ENCODE results near the gene MTSS2.

The MTSS2 gene, protein sequence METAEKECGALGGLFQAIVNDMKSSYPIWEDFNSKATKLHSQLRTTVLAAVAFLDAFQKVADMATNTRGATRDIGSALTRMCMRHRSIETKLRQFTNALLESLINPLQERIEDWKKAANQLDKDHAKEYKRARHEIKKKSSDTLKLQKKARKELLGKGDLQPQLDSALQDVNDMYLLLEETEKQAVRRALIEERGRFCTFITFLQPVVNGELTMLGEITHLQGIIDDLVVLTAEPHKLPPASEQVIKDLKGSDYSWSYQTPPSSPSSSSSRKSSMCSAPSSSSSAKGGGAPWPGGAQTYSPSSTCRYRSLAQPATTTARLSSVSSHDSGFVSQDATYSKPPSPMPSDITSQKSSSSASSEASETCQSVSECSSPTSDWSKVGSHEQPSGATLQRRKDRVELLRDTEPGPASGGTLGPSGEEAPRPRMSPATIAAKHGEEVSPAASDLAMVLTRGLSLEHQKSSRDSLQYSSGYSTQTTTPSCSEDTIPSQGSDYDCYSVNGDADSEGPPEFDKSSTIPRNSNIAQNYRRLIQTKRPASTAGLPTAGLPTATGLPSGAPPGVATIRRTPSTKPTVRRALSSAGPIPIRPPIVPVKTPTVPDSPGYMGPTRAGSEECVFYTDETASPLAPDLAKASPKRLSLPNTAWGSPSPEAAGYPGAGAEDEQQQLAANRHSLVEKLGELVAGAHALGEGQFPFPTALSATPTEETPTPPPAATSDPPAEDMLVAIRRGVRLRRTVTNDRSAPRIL

DNA sequence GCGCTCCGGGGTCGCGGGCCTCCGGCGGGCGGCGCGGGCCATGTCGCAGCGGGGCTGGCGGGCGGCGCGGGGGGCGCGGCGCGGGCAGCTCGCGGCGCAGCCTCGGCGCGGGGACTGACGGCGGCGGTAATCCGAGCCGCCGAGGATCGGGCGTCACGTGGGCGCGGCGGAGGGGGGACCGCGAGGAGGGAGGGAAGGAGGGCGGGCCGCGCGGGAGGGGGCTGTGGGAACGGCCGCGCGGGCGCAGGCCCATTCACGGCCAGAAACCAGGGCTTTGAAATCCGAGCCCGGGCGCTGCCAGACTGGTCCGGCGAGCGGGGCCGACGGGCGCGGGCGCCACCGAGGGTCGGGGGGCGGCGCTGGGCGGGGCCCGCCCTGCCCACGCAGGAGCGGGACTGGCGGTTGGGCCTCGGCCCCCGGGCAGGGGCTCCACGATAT is at the start of gene MTSS2:
Gene MTSS2, minus strand, starts transcription at position 116 of the 438 bp plus-strand sequence. CDS start 262 bp downstream, outside the sequence.
- H3K4me3 ChIP-seq (ENCODE audit: low read depth, low read length): peak within 1 kb of the TSS; percentile 58
- H3K36me3 ChIP-seq (ENCODE audit: control insufficient read depth in 2 of 2, insufficient read depth in 1 of 2, low read length in 2 of 2): peaks cover 0 to 16% of the 10 kb centered on the region in 2 experiments; a peak in 1 of 3 replicates
- TF ChIP-seq KLF9 (tag by site-specific recombination; IDR thresholded peaks at IDR 0.05; ENCODE audit: low read depth): peak; percentile 70
- 0 out of 2 replicates have a peak, but pooled peaks have one; percentile 23 for TF ChIP-seq TCF7L2 (IDR thresholded peaks at IDR 0.05; ENCODE audit: borderline replicate concordance, low read depth, low read length)
- no peak for TF ChIP-seq ZNF514 (tag by site-specific recombination; IDR thresholded peaks at IDR 0.05)
- TF ChIP-seq KLF8 (tag by site-specific recombination; IDR thresholded peaks at IDR 0.05): peak; percentile 48; the same call in 1 of the 2 replicates
- TF ChIP-seq, protein P1, sequence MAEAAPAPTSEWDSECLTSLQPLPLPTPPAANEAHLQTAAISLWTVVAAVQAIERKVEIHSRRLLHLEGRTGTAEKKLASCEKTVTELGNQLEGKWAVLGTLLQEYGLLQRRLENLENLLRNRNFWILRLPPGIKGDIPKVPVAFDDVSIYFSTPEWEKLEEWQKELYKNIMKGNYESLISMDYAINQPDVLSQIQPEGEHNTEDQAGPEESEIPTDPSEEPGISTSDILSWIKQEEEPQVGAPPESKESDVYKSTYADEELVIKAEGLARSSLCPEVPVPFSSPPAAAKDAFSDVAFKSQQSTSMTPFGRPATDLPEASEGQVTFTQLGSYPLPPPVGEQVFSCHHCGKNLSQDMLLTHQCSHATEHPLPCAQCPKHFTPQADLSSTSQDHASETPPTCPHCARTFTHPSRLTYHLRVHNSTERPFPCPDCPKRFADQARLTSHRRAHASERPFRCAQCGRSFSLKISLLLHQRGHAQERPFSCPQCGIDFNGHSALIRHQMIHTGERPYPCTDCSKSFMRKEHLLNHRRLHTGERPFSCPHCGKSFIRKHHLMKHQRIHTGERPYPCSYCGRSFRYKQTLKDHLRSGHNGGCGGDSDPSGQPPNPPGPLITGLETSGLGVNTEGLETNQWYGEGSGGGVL (tag by site-specific recombination; IDR thresholded peaks at IDR 0.05): peak; percentile 97
- TF ChIP-seq, protein P2, sequence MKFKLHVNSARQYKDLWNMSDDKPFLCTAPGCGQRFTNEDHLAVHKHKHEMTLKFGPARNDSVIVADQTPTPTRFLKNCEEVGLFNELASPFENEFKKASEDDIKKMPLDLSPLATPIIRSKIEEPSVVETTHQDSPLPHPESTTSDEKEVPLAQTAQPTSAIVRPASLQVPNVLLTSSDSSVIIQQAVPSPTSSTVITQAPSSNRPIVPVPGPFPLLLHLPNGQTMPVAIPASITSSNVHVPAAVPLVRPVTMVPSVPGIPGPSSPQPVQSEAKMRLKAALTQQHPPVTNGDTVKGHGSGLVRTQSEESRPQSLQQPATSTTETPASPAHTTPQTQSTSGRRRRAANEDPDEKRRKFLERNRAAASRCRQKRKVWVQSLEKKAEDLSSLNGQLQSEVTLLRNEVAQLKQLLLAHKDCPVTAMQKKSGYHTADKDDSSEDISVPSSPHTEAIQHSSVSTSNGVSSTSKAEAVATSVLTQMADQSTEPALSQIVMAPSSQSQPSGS (tag by site-specific recombination; IDR thresholded peaks at IDR 0.05; ENCODE audit: low read depth): no peak
- no peak for TF ChIP-seq MZF1 (tag by site-specific recombination; IDR thresholded peaks at IDR 0.05; ENCODE audit: borderline replicate concordance)
- TF ChIP-seq, protein P3, sequence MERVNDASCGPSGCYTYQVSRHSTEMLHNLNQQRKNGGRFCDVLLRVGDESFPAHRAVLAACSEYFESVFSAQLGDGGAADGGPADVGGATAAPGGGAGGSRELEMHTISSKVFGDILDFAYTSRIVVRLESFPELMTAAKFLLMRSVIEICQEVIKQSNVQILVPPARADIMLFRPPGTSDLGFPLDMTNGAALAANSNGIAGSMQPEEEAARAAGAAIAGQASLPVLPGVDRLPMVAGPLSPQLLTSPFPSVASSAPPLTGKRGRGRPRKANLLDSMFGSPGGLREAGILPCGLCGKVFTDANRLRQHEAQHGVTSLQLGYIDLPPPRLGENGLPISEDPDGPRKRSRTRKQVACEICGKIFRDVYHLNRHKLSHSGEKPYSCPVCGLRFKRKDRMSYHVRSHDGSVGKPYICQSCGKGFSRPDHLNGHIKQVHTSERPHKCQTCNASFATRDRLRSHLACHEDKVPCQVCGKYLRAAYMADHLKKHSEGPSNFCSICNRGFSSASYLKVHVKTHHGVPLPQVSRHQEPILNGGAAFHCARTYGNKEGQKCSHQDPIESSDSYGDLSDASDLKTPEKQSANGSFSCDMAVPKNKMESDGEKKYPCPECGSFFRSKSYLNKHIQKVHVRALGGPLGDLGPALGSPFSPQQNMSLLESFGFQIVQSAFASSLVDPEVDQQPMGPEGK (tag by site-specific recombination; IDR thresholded peaks at IDR 0.05): peak; percentile 75
- TF ChIP-seq ZNF529 (tag by site-specific recombination; IDR thresholded peaks at IDR 0.05; ENCODE audit: insufficient replicate concordance): no peak
- no peak for TF ChIP-seq ZNF266 (tag by site-specific recombination; IDR thresholded peaks at IDR 0.05; ENCODE audit: low read depth)
- TF ChIP-seq KLF1 (tag by site-specific recombination; IDR thresholded peaks at IDR 0.05): peak; percentile 39; the same call in 1 of the 2 replicates
- TF ChIP-seq ZNF341 (tag by site-specific recombination; IDR thresholded peaks at IDR 0.05; ENCODE audit: low read depth): peak; percentile 91
- TF ChIP-seq, protein P4, sequence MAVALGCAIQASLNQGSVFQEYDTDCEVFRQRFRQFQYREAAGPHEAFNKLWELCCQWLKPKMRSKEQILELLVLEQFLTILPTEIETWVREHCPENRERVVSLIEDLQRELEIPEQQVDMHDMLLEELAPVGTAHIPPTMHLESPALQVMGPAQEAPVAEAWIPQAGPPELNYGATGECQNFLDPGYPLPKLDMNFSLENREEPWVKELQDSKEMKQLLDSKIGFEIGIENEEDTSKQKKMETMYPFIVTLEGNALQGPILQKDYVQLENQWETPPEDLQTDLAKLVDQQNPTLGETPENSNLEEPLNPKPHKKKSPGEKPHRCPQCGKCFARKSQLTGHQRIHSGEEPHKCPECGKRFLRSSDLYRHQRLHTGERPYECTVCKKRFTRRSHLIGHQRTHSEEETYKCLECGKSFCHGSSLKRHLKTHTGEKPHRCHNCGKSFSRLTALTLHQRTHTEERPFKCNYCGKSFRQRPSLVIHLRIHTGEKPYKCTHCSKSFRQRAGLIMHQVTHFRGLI (tag by site-specific recombination; IDR thresholded peaks at IDR 0.05): peak; percentile 50; the same call in 1 of the 2 replicates
- 0 out of 2 replicates have a peak, but pooled peaks have one; percentile 17 for TF ChIP-seq KLF10 (tag by site-specific recombination; IDR thresholded peaks at IDR 0.05)
- peak; percentile 82 for TF ChIP-seq ZFHX2 (tag by site-specific recombination; conservative IDR thresholded peaks at IDR 0.05)
- peak; percentile 34 for TF ChIP-seq SP2 (tag by site-specific recombination; IDR thresholded peaks at IDR 0.05)
- TF ChIP-seq SP3 (tag by site-specific recombination; IDR thresholded peaks at IDR 0.05): peak; percentile 32; the same call in 1 of the 2 replicates
- peak; percentile 63; the same call in 1 of the 2 replicates for TF ChIP-seq EGR2 (tag by site-specific recombination; IDR thresholded peaks at IDR 0.05; ENCODE audit: low read depth)
- TF ChIP-seq ZNF660 (tag by site-specific recombination; IDR thresholded peaks at IDR 0.05): no peak
- TF ChIP-seq, protein P5, sequence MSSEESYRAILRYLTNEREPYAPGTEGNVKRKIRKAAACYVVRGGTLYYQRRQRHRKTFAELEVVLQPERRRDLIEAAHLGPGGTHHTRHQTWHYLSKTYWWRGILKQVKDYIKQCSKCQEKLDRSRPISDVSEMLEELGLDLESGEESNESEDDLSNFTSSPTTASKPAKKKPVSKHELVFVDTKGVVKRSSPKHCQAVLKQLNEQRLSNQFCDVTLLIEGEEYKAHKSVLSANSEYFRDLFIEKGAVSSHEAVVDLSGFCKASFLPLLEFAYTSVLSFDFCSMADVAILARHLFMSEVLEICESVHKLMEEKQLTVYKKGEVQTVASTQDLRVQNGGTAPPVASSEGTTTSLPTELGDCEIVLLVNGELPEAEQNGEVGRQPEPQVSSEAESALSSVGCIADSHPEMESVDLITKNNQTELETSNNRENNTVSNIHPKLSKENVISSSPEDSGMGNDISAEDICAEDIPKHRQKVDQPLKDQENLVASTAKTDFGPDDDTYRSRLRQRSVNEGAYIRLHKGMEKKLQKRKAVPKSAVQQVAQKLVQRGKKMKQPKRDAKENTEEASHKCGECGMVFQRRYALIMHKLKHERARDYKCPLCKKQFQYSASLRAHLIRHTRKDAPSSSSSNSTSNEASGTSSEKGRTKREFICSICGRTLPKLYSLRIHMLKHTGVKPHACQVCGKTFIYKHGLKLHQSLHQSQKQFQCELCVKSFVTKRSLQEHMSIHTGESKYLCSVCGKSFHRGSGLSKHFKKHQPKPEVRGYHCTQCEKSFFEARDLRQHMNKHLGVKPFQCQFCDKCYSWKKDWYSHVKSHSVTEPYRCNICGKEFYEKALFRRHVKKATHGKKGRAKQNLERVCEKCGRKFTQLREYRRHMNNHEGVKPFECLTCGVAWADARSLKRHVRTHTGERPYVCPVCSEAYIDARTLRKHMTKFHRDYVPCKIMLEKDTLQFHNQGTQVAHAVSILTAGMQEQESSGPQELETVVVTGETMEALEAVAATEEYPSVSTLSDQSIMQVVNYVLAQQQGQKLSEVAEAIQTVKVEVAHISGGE (tag by site-specific recombination; conservative IDR thresholded peaks at IDR 0.05; ENCODE audit: low read depth): no peak
- TF ChIP-seq, protein P6, sequence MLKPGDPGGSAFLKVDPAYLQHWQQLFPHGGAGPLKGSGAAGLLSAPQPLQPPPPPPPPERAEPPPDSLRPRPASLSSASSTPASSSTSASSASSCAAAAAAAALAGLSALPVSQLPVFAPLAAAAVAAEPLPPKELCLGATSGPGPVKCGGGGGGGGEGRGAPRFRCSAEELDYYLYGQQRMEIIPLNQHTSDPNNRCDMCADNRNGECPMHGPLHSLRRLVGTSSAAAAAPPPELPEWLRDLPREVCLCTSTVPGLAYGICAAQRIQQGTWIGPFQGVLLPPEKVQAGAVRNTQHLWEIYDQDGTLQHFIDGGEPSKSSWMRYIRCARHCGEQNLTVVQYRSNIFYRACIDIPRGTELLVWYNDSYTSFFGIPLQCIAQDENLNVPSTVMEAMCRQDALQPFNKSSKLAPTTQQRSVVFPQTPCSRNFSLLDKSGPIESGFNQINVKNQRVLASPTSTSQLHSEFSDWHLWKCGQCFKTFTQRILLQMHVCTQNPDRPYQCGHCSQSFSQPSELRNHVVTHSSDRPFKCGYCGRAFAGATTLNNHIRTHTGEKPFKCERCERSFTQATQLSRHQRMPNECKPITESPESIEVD (tag by site-specific recombination; IDR thresholded peaks at IDR 0.05): no peak
- TF ChIP-seq ZBTB8A (tag by site-specific recombination; IDR thresholded peaks at IDR 0.05): peak; percentile 62; the same call in 1 of the 2 replicates
- ChIA-PET CTCF (no interaction called here), POLR2A (interaction anchor here (0.5 to 1.0 kb wide), 2 partner anchors 29 to 704 kb away, joined by 3 read pairs; no protein-coding TSS in a partner anchor)
- peak within 1 kb of the TSS; percentile 86; the same call in 1 of the 2 replicates for H3K27ac ChIP-seq (ENCODE audit: extremely low read depth, low read depth, low read length)
- H3K9me3 ChIP-seq (ENCODE audit: control insufficient read depth, insufficient read depth, low read depth, low read length): no peaks in the 10 kb centered on the region
- H3K4me1 ChIP-seq (ENCODE audit: control insufficient read depth, insufficient read depth, low read length): peaks cover 13% of the 10 kb centered on the region
